GM19351 (cell line): ENCODE results near the gene LGALS8.
"Not testable (repeated sequence)": the region's sequence is repeated elsewhere in the genome, so short reads cannot be mapped to it uniquely, and the experiment has no call there.

Source experiments
- ATAC-seq: cut with Tn5 transposase; IDR thresholded peaks from one replicate; pipeline ENCODE4 v1.9.1; 2021; ENCODE audit warnings: mild to moderate bottlenecking, moderate library complexity; ENCODE audit not compliant: unreplicated experiment

LGALS8 gene

GRCh38 chr1:236580404-236580803, 56.6 kb downstream of the LGALS8 start:
- not testable (repeated sequence) for ATAC-seq

DNA sequence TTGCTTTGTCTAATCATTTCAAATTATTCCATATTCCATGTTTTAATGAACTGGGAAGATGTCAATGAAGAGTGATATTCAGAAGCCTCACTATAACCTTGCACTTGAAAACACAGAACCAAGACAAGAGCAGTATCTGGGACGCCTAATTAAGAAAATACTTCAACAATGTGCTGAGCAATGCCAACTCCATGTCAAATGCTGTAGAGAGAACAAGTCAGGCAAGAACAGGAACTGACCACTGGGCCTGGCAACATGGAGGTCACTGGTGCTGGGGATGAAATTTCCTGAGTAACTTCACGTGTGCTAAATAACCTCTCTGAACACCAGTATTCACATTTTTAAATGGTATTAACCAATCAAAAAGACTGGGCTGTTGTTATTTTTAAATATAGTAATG, 57.7 kb downstream of the LGALS8 start:
- no peak for ATAC-seq

GRCh38 chr1:236589531-236589930, 65.7 kb downstream of the LGALS8 start:
- ATAC-seq, result no peak

- no peak for ATAC-seq
Observed at GRCh38 chr1:236590553-236591150, 66.9 kb downstream of the LGALS8 start.

GRCh38 chr1:236602171-236602570, 78.4 kb downstream of the LGALS8 start:
- ATAC-seq, result no peak
